Caco-2 (cell line): Measurements from ENCODE around the gene PLEKHA5. TPM values are rescaled to one million over a fixed set of nuclear protein-coding genes. Genes with fewer than 3 reads are reported as not detected.

Experiments used
- BruUV-seq: library from RNA; stranded (reverse); fragments of 400-500 nt; replicated peaks from 2 replicates; lab custom pipeline; 2021; lab: Mats Ljungman, UMichigan
- CTCF ChIA-PET: fragments of 300-600 bp; sonication (Branson Sonifier 250); formaldehyde crosslinking; loops from one replicate; lab custom pipeline; 2022; ENCODE audit warnings: antibody characterized with exemption; lab: Charles Lee
- POLR2A ChIA-PET: fragments of 300-600 bp; sonication (Branson Sonifier 250); formaldehyde crosslinking; loops from one replicate; lab custom pipeline; 2022; ENCODE audit warnings: antibody characterized with exemption; lab: Charles Lee
- DNase-seq, 2 experiments: peaks; one replicate each; pipeline versions ENCODE4 v3.0.0 to v3.0.0-alpha.2; 2020 to 2022
- H3K27me3 ChIP-seq: replicated peaks from 2 replicates; pipeline ENCODE4 v1.6.0; 2011; ENCODE audit warnings: low read length; ENCODE audit not compliant: control insufficient read depth, insufficient read depth
- H3K36me3 ChIP-seq: 2 replicates; pipeline ENCODE4 v1.5.1; 2011; ENCODE audit warnings: low read length; ENCODE audit not compliant: control insufficient read depth, insufficient read depth
- H3K4me1 ChIP-seq: fragments of 250-450 bp; sonication (Bioruptor Pico); 2 replicates; pipeline ENCODE4 v1.5.1; 2020; ENCODE audit warnings: mild to moderate bottlenecking
- H3K4me3 ChIP-seq: 2 replicates; pipeline ENCODE4 v1.5.1; 2011; ENCODE audit warnings: low read depth, mild to moderate bottlenecking, control low read depth, low read length
- H3K9me3 ChIP-seq: fragments of 250-450 bp; sonication (Bioruptor Pico); 2 replicates; pipeline ENCODE4 v1.5.1; 2020; ENCODE audit warnings: mild to moderate bottlenecking, moderate library complexity
- H3K27ac Mint-ChIP-seq: one replicate; pipeline ENCODE4 v1.8.0; 2022; ENCODE audit warnings: mixed read lengths; ENCODE audit not compliant: unreplicated experiment
- H3K27me3 Mint-ChIP-seq: one replicate; pipeline ENCODE4 v1.8.0; 2022; ENCODE audit warnings: mixed read lengths; ENCODE audit not compliant: insufficient read depth, unreplicated experiment
- H3K36me3 Mint-ChIP-seq: one replicate; pipeline ENCODE4 v1.8.0; 2022; ENCODE audit warnings: mild to moderate bottlenecking, mixed read lengths; ENCODE audit not compliant: insufficient read depth, unreplicated experiment
- H3K4me1 Mint-ChIP-seq: one replicate; pipeline ENCODE4 v1.8.0; 2022; ENCODE audit warnings: low read depth, mixed read lengths; ENCODE audit not compliant: unreplicated experiment
- H3K4me3 Mint-ChIP-seq: one replicate; pipeline ENCODE4 v1.8.0; 2022; ENCODE audit warnings: mild to moderate bottlenecking, moderate library complexity, mixed read lengths; ENCODE audit not compliant: unreplicated experiment
- H3K9me3 Mint-ChIP-seq: one replicate; pipeline ENCODE4 v1.8.0; 2022; ENCODE audit warnings: mixed read lengths; ENCODE audit not compliant: unreplicated experiment
- CTCF ChIP-seq, 2 experiments: fragments of 200-600 bp in 1 of 2; IDR thresholded peaks; 1 replicate in 1 of 2; 2 replicates in 1 of 2; pipeline versions ENCODE4 v1.5.1 to v1.8.0; 2011 to 2022; ENCODE audit warnings: antibody characterized with exemption in 1 of 2, control low read depth in 1 of 2, inconsistent platforms in 1 of 2, low read depth in 1 of 2, low read length in 1 of 2, mild to moderate bottlenecking in 1 of 2, moderate library complexity in 1 of 2; ENCODE audit not compliant: insufficient read depth in 1 of 2, severe bottlenecking in 1 of 2, unreplicated experiment in 1 of 2
- intact Hi-C: fragments of 100-400 bp; cut with micrococcal nuclease; formaldehyde crosslinking; loops from one replicate; pipeline ENCODE4 v1.10.0; 2022; ENCODE audit not compliant: unreplicated experiment
- total RNA-seq: library from RNA; stranded (reverse); gene quantifications from 2 replicates; pipeline ENCODE4 v1.2.3, GENCODE V29; 2022

Gene PLEKHA5
- total RNA-seq, 1 experiment from 2014 or later = 69.1 TPM

GRCh38 chr12:19171731-19172130, 42.2 kb downstream of the PLEKHA5 start:
- Histone ChIP-seq H3K4me3 (no peak overlapping the region), H3K36me3 (peaks cover 3% of the 10 kb centered on the region; the same call in 1 of the 2 replicates), H3K27me3 (no peaks in the 10 kb centered on the region), H3K9me3 (no peaks in the 10 kb centered on the region), H3K4me1 (no peaks in the 10 kb centered on the region; the same call in 1 of the 2 replicates)
- CTCF ChIA-PET = no interaction called here
- POLR2A ChIA-PET = no interaction called here
- H3K27ac Mint-ChIP-seq = no peak overlapping the region
- no peaks in the 10 kb centered on the region for H3K27me3 Mint-ChIP-seq
- H3K4me1 Mint-ChIP-seq = peaks cover 11% of the 10 kb centered on the region
- no TSS peak for BruUV-seq
- no peak overlapping the region for H3K4me3 Mint-ChIP-seq
- H3K9me3 Mint-ChIP-seq = no peaks in the 10 kb centered on the region
- peaks cover 7% of the 10 kb centered on the region for H3K36me3 Mint-ChIP-seq
- no peak for TF ChIP-seq CTCF (IDR thresholded peaks at IDR 0.05; ENCODE audit: insufficient read depth in 1 of 2, low read depth in 1 of 2, low read length in 1 of 2, severe bottlenecking in 1 of 2, unreplicated experiment in 1 of 2)
- no peak for DNase-seq
- intact Hi-C loops = no loop called here

- H3K27me3 Mint-ChIP-seq = no peaks in the 10 kb centered on the region
- Histone ChIP-seq H3K4me3 (no peak overlapping the region), H3K27me3 (no peaks in the 10 kb centered on the region), H3K4me1 (no peaks in the 10 kb centered on the region), H3K9me3 (no peaks in the 10 kb centered on the region), H3K36me3 (peaks cover 3% of the 10 kb centered on the region; the same call in 1 of the 2 replicates)
- DNase-seq = no peak
- H3K36me3 Mint-ChIP-seq = peaks cover 7% of the 10 kb centered on the region
- ChIA-PET POLR2A (no interaction called here), CTCF (no interaction called here)
- intact Hi-C loops = no loop called here
- H3K4me3 Mint-ChIP-seq = no peak overlapping the region
- H3K4me1 Mint-ChIP-seq = no peaks in the 10 kb centered on the region
- no peaks in the 10 kb centered on the region for H3K9me3 Mint-ChIP-seq
- no peak overlapping the region for H3K27ac Mint-ChIP-seq
- BruUV-seq = no TSS peak
- TF ChIP-seq CTCF (IDR thresholded peaks at IDR 0.05; ENCODE audit: insufficient read depth in 1 of 2, low read depth in 1 of 2, low read length in 1 of 2, severe bottlenecking in 1 of 2, unreplicated experiment in 1 of 2) = no peak
Measured at GRCh38 chr12:19177754-19178153, 48.2 kb downstream of the PLEKHA5 start.

- no peak for TF ChIP-seq CTCF (IDR thresholded peaks at IDR 0.05; ENCODE audit: insufficient read depth in 1 of 2, low read depth in 1 of 2, low read length in 1 of 2, severe bottlenecking in 1 of 2, unreplicated experiment in 1 of 2)
- DNase-seq = no peak
- H3K4me1 Mint-ChIP-seq = peaks cover under 1% of the 10 kb centered on the region
- intact Hi-C loops = loop anchor here (5.0 kb wide), 1 partner anchor 133 kb away; no protein-coding TSS in a partner anchor
- Histone ChIP-seq H3K9me3 (no peaks in the 10 kb centered on the region), H3K36me3 (peaks cover 3% of the 10 kb centered on the region; the same call in 1 of the 2 replicates), H3K4me1 (no peaks in the 10 kb centered on the region), H3K4me3 (no peak overlapping the region), H3K27me3 (no peaks in the 10 kb centered on the region)
- H3K9me3 Mint-ChIP-seq = no peaks in the 10 kb centered on the region
- no peak overlapping the region for H3K27ac Mint-ChIP-seq
- H3K36me3 Mint-ChIP-seq = no peaks in the 10 kb centered on the region
- POLR2A ChIA-PET = no interaction called here
- no TSS peak for BruUV-seq
- H3K27me3 Mint-ChIP-seq = no peaks in the 10 kb centered on the region
- CTCF ChIA-PET = no interaction called here
- H3K4me3 Mint-ChIP-seq = no peak overlapping the region
Measured at GRCh38 chr12:19179986-19180385, 50.5 kb downstream of the PLEKHA5 start.
